Stimulated activated CD4-positive, alpha-beta T cell treated with anti-CD3 and anti-CD28 coated beads, Interleukin-4, amount 100 ng/mL, for 48 hours (primary cell): ENCODE data around the gene DDX42.
"Not testable (repeated sequence)": the region's sequence is repeated elsewhere in the genome, so short reads cannot be mapped to it uniquely, and the experiment has no call there.

ENCODE experiments used
- DNase-seq, 2 donors: peaks; one replicate each; pipeline ENCODE4 v3.0.0-alpha.2; 2020; ENCODE audit warnings: low read depth in 2 of 2

Gene DDX42

DNA sequence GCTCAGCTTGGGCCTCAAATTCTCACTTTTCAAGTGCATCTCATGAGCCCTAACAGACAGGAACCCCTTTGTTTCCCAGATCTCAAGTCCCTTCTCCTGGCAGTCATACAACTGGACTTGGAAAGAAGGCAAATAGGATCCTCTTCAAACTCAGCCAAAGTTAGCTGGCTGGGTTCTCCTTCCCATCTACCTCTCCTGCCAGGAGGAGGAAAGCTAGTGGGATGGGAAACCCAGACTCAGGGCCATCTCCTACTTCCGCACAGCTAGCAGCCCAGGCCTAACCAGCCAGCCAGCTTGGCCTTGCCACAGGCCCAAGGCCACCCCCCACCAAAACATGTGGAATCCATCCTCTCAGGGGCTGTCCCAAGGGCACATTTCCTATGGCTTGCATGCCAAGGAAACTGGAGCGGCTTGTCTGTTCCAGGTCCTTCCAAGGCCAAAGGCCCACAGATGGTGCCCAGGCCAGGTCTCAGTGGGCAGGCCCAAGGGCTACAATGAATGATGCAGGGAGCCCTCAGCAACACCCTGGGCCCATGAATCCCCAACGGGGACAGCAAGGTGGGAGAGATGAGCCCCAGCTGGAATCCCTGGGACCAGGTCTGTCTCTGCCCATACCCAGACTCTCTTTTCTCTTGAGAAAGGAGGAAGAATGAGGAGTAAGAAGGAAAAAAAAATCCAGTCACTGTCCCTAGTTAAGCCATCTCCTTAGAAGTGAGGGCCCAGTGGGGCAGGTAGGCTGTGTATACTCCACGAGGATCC lies 66.8 kb downstream of the DDX42 start:
- DNase-seq: no peak

DNA sequence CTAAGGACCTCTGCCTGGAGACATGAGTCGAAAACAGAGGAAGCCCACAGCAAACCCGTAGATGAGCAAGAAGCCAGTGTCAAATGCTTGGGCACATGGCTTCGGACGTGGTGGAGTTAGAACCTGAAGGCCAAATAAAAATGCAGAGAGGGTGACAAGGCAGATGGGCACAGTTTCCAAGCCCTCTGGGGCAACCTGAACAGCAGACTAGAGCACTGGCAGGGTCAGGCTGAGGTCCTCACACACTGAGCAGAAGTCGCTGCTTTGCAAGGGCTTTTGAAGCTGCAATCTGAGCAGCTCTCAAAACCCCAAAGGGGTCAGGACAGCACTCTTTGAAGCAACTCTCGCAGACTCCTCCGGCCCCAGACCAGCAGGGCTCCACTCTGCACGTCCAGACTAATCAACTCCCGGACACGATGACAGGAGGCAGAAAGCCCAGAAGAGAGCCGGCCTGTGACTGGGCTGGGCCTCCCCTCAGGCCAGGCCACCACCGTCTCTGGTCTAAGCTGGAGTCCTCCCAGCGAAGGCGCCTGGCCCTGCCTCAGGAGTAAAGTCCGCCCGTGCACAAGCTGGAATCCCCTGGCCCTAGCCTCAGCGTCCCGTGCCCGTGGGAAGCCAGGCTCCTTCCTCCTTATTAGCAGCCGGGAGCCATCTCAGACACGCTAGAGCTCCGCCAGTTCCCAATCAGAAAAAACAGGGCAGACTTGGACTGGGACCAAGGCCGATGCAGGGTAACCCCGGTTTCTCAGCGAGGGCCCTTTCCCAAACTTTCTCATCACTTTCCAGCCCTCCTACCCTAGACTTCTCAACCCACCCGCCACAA lies 67.6 kb downstream of the DDX42 start:
- DNase-seq: no peak

DNA sequence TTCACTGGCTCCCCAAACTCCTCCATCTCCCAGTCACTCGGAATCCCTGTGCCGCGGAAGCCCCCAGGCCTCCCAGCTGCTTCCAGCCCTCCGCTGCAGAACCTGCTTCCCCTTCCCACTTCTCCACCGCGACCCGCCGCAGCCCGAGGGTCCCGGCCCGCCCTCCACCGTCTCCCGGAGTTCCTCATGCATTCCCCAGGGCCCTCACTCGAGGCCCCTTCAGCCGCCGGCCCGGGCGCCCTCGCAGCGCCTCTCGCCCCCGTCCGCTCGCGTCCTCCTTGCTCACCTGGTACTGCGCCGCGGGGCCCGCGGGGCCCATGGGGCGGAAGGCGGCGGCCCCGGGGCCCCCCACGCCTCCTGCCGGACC lies 68.2 kb downstream of the DDX42 start:
- DNase-seq: no peak

DNA sequence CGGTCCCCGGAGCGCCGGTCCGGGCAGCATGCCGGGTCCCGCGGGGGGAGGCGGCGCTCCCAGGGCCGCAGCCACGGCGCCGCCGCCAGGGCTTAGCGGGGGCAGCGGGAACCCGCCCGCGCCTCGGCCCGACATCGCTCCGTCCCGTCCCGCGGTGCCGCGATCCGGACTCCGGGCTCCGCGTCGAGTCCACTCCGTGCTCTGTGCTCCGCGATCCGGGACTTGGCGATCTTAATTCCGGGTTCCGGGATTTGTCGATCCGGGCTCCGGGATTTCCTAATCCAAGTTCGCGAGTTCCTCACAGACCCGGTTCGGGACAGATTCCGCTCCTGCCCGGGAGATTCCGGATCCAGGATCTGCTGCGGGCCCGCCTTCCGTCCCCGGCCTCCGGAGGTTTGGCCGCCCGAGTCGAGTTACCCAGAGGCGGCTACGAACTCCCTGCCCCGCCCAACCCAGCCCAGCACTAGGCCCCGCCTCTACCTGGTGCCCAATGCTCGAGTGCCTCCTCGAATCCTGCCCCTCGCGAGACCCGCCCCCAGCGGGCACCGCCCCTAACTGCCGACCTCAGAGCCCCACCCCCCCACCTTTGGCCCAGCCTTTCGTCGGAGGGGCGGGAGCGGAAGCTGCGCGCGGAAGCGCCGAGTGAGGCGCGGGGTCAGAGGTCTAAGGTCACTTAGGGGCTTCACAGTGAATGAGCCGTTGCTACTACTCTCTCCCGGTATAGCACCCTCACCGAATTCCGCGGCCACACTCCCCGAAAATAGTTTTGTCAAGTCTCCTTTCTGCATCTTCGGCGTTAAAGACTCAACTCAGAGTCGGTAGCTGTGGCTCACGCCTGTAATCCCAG lies 68.8 kb downstream of the DDX42 start, which contains the start of gene SMARCD2:
Gene SMARCD2, minus strand, starts transcription at position 146 of the 847 bp plus-strand sequence. Its CDS starts 11 bp downstream, at position 135.
- DNase-seq: peak; percentile 99 to 100

DNA sequence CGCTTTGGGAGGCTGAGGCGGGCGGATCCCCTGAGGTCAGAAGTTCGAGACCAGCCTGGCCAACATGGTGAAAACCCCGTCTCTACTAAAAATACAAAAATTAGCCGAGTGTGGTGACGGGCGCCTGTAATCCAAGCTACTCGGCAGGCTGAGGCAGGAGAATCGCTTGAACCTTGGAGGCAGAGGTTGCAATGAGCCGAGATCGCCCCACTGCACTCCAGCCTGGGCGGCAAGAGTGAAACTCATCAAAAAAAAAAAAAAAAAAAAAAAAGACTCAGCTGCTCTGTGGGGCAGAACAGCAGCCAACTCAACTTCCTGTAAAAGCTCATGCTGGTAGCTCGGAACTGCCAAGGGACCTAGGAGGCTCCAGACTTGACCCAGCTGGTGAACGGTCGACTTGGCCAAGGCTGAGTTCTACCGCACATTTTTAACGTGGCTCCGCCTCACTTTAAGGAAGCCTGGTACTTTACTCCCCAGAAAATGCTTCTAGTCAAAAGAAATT lies 69.5 kb downstream of the DDX42 start:
- peak in 1 of 2 donors; percentile 37 for DNase-seq

DNA sequence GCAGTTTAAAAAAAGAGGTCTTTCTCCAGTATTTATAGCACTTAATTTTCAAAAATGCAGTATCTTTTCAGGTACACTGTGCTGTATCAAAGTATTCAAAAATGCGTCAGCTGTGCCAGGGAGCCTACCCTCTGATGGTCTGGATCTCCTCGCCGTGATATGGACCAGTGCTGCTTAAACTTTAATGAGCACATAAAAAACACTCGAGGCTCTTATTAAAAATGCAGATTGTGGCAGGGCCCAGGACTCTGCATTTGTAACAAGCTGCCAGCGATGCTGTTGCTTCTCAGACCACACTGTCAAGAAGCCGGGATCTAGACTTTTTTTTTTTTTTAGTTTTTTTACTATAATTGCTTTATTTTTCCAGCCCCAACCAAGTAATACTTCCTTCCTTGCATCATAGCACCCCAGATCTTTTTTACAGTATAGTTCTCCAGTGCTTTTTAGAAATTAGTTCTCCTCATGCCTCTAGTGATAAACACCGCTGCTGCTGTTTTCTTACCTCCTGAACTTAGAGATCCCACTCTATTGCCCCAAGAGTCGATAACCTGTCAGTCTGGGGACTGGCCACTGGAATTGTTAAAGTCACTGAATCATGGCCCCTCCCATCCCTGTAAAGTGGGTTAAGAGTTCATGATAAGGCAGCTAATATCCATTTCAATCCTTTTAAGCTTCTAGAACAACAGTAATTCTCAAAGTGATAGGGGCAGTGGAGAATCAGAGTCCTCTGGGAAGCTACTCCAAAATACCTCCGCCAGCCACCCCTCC lies 70.1 kb downstream of the DDX42 start:
- no peak for DNase-seq

DNA sequence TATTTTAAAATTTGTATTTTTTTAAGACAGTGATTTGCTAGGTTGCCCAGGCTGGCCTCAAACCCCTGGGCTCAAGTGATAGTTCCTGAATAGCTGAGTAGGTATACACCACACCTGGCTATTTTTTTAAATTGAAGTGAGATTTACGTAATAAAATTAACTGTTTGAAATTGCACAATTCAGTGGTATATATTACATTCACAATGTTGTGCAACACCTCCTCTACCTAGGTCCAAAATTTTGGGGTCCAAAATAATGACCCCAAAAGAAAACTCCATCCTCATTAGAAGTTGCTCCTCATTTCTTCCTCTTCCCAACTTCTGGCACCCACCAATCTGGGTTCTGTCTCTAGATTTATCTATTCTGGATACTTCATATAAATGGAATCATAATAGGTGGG lies 71.5 kb downstream of the DDX42 start:
- DNase-seq: no peak

DNA sequence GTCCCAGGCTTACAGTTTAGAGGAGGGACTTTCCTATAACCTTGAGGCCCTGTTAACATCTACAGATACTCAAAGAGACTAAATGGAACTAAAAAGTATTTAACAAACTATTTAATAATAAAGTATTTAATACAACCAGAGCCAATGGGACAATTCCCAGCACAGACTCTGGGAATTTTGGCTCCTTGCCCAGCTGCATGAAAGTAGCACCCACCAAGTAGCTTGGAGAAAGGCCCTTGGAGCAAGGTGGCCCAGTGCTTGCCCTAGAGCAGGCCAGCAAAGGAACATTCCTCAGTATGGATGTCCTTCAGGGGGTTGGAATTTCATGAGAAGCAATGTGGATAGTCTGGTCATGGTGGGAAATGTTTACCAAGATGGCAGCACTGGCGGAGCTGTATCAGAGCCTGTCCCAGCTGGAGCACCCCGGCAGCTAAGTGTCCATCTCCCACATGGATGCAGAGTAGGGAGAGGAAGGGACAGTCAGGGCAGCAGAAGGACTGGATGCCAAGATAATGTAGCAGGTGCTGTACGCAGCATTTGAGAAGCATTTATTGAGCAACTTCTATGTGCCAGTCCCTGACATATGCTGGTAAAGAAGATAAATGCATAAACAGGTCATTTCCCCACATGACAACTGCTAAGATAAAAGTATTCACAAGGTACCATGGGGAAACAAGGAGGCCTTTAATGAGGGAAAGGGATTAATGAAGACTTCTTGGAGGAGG lies 73.7 kb downstream of the DDX42 start:
- DNase-seq: no peak

DNA sequence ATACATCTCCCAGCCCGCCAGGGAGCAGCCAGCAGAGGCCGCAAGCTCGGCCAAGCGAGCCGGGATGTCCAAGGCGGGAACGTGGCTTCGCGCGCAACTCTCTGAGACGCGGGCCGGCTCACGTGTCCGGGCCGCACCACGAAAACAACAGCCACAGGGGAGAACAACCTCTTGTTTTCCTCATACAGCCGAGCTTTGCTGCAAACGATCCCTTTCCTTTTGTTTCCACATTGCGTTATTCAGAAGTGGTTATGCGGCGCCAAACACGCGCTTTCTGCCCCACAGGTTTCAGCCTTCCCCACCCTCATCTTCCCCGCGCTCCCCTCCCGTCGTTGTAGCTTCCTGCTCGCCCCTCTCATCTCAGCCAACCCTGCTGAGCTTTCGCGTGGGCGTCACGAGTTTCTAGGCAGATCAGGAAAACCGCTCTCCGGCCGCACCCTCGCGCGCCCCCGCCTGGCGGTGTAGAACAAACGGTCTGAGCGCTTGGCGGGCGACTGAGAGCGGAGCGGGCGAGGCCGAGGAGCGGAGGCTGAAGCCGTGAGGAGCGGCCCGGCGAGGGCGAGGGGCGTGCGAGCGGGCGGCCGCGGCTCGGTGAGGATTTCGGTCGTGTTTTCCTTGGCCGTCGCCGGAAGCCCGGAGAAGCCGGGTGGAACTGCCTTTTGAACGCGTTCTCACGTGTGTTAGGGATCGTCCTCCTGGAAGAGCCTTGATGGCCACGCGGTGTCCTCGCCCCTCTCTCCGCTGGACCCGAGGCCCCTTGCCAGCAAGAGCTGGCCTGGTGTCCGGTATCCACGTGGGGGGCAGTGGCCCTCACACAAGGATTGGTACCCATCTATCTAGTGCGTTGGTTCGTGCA lies 75.1 kb downstream of the DDX42 start:
- peak; percentile 98 for DNase-seq

DNA sequence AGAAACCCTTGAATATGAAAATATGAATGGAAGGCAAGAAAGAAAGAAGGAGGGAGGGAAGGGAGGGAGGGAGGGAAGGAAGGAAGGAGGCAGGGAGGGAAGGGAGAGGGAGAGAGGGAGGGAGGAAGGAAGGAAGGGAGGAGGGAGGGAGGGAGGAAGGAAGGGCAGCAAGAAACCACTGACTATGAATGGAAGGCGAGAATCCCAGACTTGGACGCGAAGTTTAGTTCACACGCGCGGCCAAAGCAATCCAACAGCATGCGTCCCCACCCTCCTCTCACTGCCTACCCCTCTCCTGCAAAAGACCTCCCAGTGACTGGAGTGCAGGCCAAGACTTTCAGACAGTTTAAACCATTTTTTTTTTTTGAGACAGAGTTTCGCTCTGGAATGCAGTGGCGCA lies 76.4 kb downstream of the DDX42 start:
- no peak for DNase-seq

DNA sequence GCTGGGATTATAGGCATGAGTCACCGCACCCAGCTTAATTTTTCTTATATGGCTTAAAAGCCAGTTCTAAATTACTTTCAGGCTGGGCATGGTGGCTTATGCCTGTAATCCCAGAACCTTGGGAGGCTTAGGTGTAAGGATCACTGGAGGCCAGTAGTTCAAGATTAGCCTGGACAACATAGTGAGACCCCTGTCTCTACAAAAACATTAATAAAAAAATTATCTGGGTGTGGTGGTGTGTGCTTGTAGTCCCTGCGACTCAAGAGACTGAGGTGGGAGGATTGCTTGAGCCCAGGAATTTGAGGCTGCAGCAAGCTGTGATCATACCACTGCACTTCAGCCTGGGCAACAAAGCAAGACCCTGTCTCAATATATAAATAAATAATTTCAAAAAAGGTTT lies 79.3 kb downstream of the DDX42 start:
- no peak for DNase-seq

DNA sequence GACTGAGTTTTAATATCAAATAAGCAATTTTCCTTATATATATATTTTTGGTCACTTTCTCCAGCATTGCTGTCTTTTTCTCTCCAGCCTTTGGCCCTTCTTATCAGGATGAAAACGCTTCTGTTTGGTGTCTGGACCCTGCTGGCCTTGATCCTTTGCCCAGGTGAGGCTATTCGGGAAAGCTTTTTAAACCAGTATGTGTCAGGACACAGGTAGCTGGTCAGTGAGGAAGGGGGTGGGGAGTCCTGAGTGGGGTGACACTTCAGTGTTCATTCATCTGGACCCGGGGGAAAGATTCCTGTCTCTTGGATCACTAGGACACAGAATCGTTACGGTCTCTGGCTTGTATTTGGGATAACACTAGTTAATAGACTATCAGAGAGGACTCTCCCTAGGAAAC lies 80.7 kb downstream of the DDX42 start:
- no peak for DNase-seq

DNA sequence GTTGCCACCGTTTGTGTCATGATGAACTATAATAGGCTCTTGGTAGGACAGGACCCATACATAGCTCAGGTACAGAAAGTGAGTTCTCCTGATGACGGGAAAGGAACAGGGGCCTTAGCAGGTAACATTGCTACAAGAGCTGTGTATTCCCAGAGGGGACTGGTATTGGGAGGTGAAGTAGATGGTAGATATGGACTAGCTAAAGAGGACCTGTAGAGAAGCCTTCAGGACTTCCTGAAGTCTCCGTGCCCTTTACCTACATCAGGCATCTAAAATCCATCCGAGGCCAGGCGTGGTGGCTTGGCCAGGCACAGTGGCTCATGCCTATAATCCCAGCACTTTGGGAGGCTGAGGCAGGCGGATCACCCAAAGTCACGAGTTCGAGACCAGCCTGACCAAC lies 81.2 kb downstream of the DDX42 start:
- DNase-seq: no peak

DNA sequence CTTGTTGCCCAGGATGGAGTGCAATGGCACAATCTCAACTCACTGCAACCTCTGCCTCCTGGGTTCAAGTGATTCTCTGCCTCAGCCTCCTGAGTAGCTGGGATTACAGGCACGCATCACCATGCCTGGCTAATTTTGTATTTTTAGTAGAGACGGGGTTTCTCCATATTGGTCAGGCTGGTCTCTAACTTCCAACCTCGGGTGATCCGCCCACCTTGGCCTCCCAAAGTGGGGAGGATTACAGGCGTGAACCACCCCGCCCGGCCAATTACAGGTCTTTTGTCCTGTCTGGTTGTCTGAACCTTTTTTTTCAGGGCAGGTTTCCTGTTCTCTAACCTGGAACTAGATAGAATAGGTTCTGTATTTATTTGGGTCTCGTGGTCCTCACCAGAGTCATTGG lies 82.5 kb downstream of the DDX42 start:
- not testable (repeated sequence) for DNase-seq

DNA sequence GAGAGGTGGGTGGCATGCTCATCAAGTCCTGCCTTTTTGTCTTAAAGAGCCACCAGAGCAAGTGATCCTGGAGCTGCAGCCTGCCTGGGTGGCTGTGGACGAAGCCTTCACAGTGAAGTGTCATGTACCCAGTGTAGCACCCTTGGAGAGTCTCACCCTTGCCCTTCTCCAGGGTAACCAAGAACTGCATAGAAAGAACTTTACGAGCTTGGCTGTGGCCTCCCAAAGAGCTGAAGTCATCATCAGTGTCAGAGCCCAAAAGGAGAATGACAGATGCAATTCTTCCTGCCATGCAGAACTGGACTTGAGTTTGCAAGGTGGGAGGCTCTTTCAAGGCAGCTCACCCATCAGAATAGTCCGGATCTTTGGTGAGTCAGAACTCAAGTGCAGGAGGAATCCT lies 85.3 kb downstream of the DDX42 start:
- DNase-seq: no peak

DNA sequence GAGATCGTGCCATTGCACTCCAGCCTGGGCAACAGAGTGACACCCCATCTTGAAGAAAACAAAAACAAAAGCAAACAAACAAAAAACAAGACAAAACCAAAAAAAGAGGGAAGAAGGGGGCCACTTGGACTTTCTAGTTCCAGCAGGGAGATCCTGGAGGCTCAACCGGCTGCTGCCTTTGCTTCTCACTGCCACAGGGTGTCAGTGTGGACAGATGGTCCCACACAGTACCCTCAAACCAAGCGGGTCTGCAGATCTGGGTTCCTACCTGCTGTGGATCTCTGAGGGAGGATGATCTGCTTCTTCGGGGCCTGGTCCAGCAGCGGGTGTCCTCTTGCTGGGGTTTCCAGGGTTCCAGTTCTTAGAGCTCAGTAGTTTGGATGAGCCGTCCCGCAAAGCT lies 92.7 kb downstream of the DDX42 start:
- DNase-seq: not testable (repeated sequence)
